ENCODE data around the gene P4HA1.
A peak's percentile ranks its signal among the peaks of the same experiment; 100 is the strongest.

- TF ChIP-seq JUN (CRISPR knock-in tag; IDR thresholded peaks at IDR 0.05) (peak; percentile 50; the same call in 1 of the 2 replicates), FOXJ3 (CRISPR knock-in tag; IDR thresholded peaks at IDR 0.05; ENCODE audit: borderline replicate concordance) (no peak), CTCF (IDR thresholded peaks at IDR 0.05) (no peak), NR2C2 (CRISPR knock-in tag; IDR thresholded peaks at IDR 0.05) (no peak), ATF3 (CRISPR knock-in tag; conservative IDR thresholded peaks at IDR 0.05) (no peak), MAX (CRISPR knock-in tag; IDR thresholded peaks at IDR 0.05) (no peak), TCF7 (CRISPR knock-in tag; IDR thresholded peaks at IDR 0.05; ENCODE audit: low read depth) (no peak), GABPB1 (CRISPR knock-in tag; IDR thresholded peaks at IDR 0.05) (no peak), ZNF396 (CRISPR knock-in tag; IDR thresholded peaks at IDR 0.05; ENCODE audit: borderline replicate concordance) (no peak), NFATC4 (CRISPR knock-in tag; IDR thresholded peaks at IDR 0.05) (no peak)
Measured at GRCh38 chr10:73096041-73096448, 621 bp downstream of the P4HA1 start.

All from WTC11 (cell line).